SK-N-SH (cell line): ENCODE data around the gene MRC1. TPM values are rescaled to one million over a fixed set of nuclear protein-coding genes. Genes with fewer than 3 reads are reported as not detected.

Source experiments
- CTCF ChIA-PET: fragments of 300-600, 350-600 bp; formaldehyde crosslinking; extraction: SDS; loops from one replicate; lab custom pipeline; 2021; lab: Yijun Ruan, JAX
- POLR2A ChIA-PET: fragments of 350-600 bp; sonication (Branson Sonifier 250); formaldehyde crosslinking; extraction: SDS; loops from one replicate; lab custom pipeline; 2020; ENCODE audit warnings: antibody characterized with exemption, inconsistent platforms; lab: Yijun Ruan, JAX
- DNase-seq: peaks from one replicate; pipeline ENCODE4 v3.0.0; 2012
- H2AFZ ChIP-seq: fragments of 200-600 bp; sonication (generic); 2 replicates; pipeline ENCODE4 v1.8.1; 2016; ENCODE audit warnings: antibody characterized with exemption, mild to moderate bottlenecking, low read depth
- H3F3A ChIP-seq: fragments of 200-600 bp; sonication (generic); replicated peaks from 2 replicates; pipeline ENCODE3; 2016; ENCODE audit warnings: antibody characterized with exemption, mild to moderate bottlenecking; ENCODE audit not compliant: insufficient read depth
- H3K27ac ChIP-seq, 2 experiments: fragments of 200-500 bp in 1 of 2; fragments of 200-600 bp in 1 of 2; sonication (Bioruptor generic) in 1 of 2; sonication (generic), shearing (Covaris generic) in 1 of 2; 2 replicates each; pipeline versions ENCODE4 v1.5.1 to v1.6.1; 2014 to 2016; ENCODE audit warnings: low read depth in 2 of 2, inconsistent platforms in 1 of 2, low read length in 1 of 2, mild to moderate bottlenecking in 1 of 2, mixed read lengths in 1 of 2
- H3K27me3 ChIP-seq: fragments of 200-600 bp; sonication (generic), shearing (Covaris generic); 2 replicates; pipeline ENCODE4 v1.6.1; 2016; ENCODE audit warnings: mixed run types; ENCODE audit not compliant: insufficient read depth
- H3K36me3 ChIP-seq, 2 experiments: fragments of 200-500 bp in 1 of 2; fragments of 200-600 bp in 1 of 2; sonication (Bioruptor generic) in 1 of 2; sonication (generic) in 1 of 2; replicated peaks in 1 of 2; 2 replicates each; pipeline versions ENCODE3 to v1.5.1; 2014 to 2016; ENCODE audit warnings: low read length in 1 of 2, mild to moderate bottlenecking in 1 of 2; ENCODE audit not compliant: insufficient read depth in 2 of 2, control insufficient read depth in 1 of 2
- H3K4me1 ChIP-seq, 2 experiments: fragments of 200-500 bp in 1 of 2; fragments of 200-600 bp in 1 of 2; sonication (Bioruptor generic) in 1 of 2; sonication (generic), shearing (Covaris generic) in 1 of 2; 2 replicates each; pipeline versions ENCODE4 v1.5.1 to v1.6.1; 2014 to 2016; ENCODE audit warnings: low read depth in 1 of 2, low read length in 1 of 2, mixed run types in 1 of 2; ENCODE audit not compliant: insufficient read depth in 2 of 2, control insufficient read depth in 1 of 2
- H3K4me2 ChIP-seq: fragments of 200-600 bp; sonication (generic), shearing (Covaris generic); 2 replicates; pipeline ENCODE4 v1.6.1; 2017; ENCODE audit warnings: mixed run types
- H3K4me3 ChIP-seq, 2 experiments: fragments of 200-500 bp in 1 of 2; fragments of 200-600 bp in 1 of 2; sonication (Bioruptor generic) in 1 of 2; sonication (generic), shearing (Covaris generic) in 1 of 2; 2 replicates each; pipeline versions ENCODE4 v1.5.1 to v1.8.1; 2014 to 2016; ENCODE audit warnings: low read depth in 2 of 2, inconsistent platforms in 1 of 2, low read length in 1 of 2, mild to moderate bottlenecking in 1 of 2, mixed read lengths in 1 of 2, moderate library complexity in 1 of 2
- H3K79me2 ChIP-seq: fragments of 200-600 bp; sonication (generic); 2 replicates; pipeline ENCODE4 v1.8.1; 2017; ENCODE audit warnings: mild to moderate bottlenecking; ENCODE audit not compliant: insufficient read depth
- H3K9ac ChIP-seq: fragments of 200-600 bp; sonication (generic); 2 replicates; pipeline ENCODE4 v1.6.1; 2017; ENCODE audit warnings: mixed run types
- H3K9me2 ChIP-seq: fragments of 200-600 bp; sonication (generic); 2 replicates; pipeline ENCODE4 v1.6.1; 2017; ENCODE audit warnings: mixed run types
- H3K9me3 ChIP-seq: fragments of 200-600 bp; sonication (generic); 2 replicates; pipeline ENCODE4 v1.6.1; 2017; ENCODE audit warnings: mixed run types, mild to moderate bottlenecking, moderate library complexity
- H4K20me1 ChIP-seq: fragments of 200-600 bp; sonication (generic); 2 replicates; pipeline ENCODE4 v1.6.1; 2017; ENCODE audit warnings: mild to moderate bottlenecking, mixed run types; ENCODE audit not compliant: insufficient read depth
- EP300 ChIP-seq, 2 experiments: IDR thresholded peaks; 2 replicates each; pipeline versions ENCODE4 v1.4.0 to v1.6.1; 2012; ENCODE audit warnings: borderline replicate concordance in 1 of 2, low read depth in 1 of 2, low read length in 1 of 2
- FOSL2 ChIP-seq: IDR thresholded peaks from 2 replicates; pipeline ENCODE4 v1.4.0; 2012; ENCODE audit warnings: low read depth, mild to moderate bottlenecking, moderate library complexity, borderline replicate concordance
- GABPA ChIP-seq: IDR thresholded peaks from 2 replicates; pipeline ENCODE4 v1.4.0; 2012; ENCODE audit warnings: low read depth, mild to moderate bottlenecking
- JUND ChIP-seq: IDR thresholded peaks from 2 replicates; pipeline ENCODE4 v1.4.0; 2012
- MXI1 ChIP-seq: IDR thresholded peaks from 2 replicates; pipeline ENCODE4 v1.6.1; 2012; ENCODE audit warnings: mild to moderate bottlenecking, low read depth, low read length, improper control_type of control experiment
- POLR2AphosphoS5 ChIP-seq: IDR thresholded peaks from 2 replicates; pipeline ENCODE4 v1.6.1; 2012; ENCODE audit warnings: low read depth, low read length
- RAD21 ChIP-seq: IDR thresholded peaks from 2 replicates; pipeline ENCODE4 v1.6.1; 2012; ENCODE audit warnings: mild to moderate bottlenecking, low read length
- RCOR1 ChIP-seq: fragments of 150-350 bp; IDR thresholded peaks from 2 replicates; pipeline ENCODE4 v1.6.1; 2017; ENCODE audit warnings: antibody characterized with exemption, low read length
- REST ChIP-seq: IDR thresholded peaks from 2 replicates; pipeline ENCODE4 v1.6.1; 2012; ENCODE audit warnings: mild to moderate bottlenecking, low read depth, low read length, moderate library complexity
- RFX5 ChIP-seq: IDR thresholded peaks from 2 replicates; pipeline ENCODE4 v1.6.1; 2012; ENCODE audit warnings: mild to moderate bottlenecking, improper control_type of control experiment, low read length
- RXRA ChIP-seq: IDR thresholded peaks from 2 replicates; pipeline ENCODE4 v1.4.0; 2012; ENCODE audit warnings: low read depth, mild to moderate bottlenecking, borderline replicate concordance
- SIN3A ChIP-seq: IDR thresholded peaks from 2 replicates; pipeline ENCODE4 v1.6.1; 2012; ENCODE audit warnings: low read depth, mild to moderate bottlenecking, low read length, moderate library complexity, borderline replicate concordance
- SMC3 ChIP-seq: IDR thresholded peaks from 2 replicates; pipeline ENCODE4 v1.6.1; 2012; ENCODE audit warnings: low read depth, low read length, improper control_type of control experiment
- USF1 ChIP-seq: IDR thresholded peaks from 2 replicates; pipeline ENCODE4 v1.4.0; 2012; ENCODE audit warnings: low read depth, borderline replicate concordance
- USF2 ChIP-seq: fragments of 150-350 bp; IDR thresholded peaks from 2 replicates; pipeline ENCODE4 v1.6.1; 2017; ENCODE audit warnings: antibody characterized with exemption, low read length, low read depth, borderline replicate concordance
- ZBTB33 ChIP-seq: IDR thresholded peaks from 2 replicates; pipeline ENCODE4 v1.4.0; 2012; ENCODE audit warnings: low read depth, borderline replicate concordance
- WGBS: methylation state at CpG from one replicate; pipeline ENCODE4 v1.1.6; 2017; ENCODE audit warnings: low lambda C conversion rate; 5-methylcytosine and 5-hydroxymethylcytosine counted together
- polyA plus RNA-seq, 3 experiments: library from polyadenylated mRNA; depleted of rRNA; stranded (reverse); fragments of >200 nt; gene quantifications; 2 replicates each; pipeline ENCODE4 v1.2.3, GENCODE V29; 2012

The MRC1 gene
- polyA plus RNA-seq, 1 of the 3 experiments (the other 2 are of a cell fraction) = not detected

- H3K79me2 ChIP-seq = no peaks in the 10 kb centered on the region
- DNase-seq = no peak
- no peaks in the 10 kb centered on the region for H3K4me1 ChIP-seq
- no peak for TF ChIP-seq POLR2AphosphoS5
- TF ChIP-seq RFX5 = no peak
- TF ChIP-seq REST = no peak
- TF ChIP-seq USF2 = no peak
- TF ChIP-seq MXI1 = no peak
- no peak for TF ChIP-seq RAD21
- TF ChIP-seq RXRA = no peak
- TF ChIP-seq SIN3A = no peak
- no peak for TF ChIP-seq USF1
- no peak for TF ChIP-seq FOSL2
- TF ChIP-seq ZBTB33 = no peak
- no peak for TF ChIP-seq JUND
- TF ChIP-seq GABPA = no peak
- TF ChIP-seq EP300 (IDR thresholded peaks at IDR 0.05; ENCODE audit: borderline replicate concordance in 1 of 2, low read depth in 1 of 2, low read length in 1 of 2) = no peak
- no peak for TF ChIP-seq SMC3
- no peak for TF ChIP-seq RCOR1
- H3K4me3 ChIP-seq = no peak overlapping the region
- no peaks in the 10 kb centered on the region for H3K27me3 ChIP-seq
- H4K20me1 ChIP-seq = no peaks in the 10 kb centered on the region
- H3K27ac ChIP-seq = no peak overlapping the region
- no peaks in the 10 kb centered on the region for H3F3A ChIP-seq
- no peak overlapping the region for H2AFZ ChIP-seq
- no peak overlapping the region for H3K4me2 ChIP-seq
- H3K9ac ChIP-seq = no peak overlapping the region
- H3K9me3 ChIP-seq = no peaks in the 10 kb centered on the region; the same call in 1 of the 2 replicates
- ChIA-PET CTCF (interaction anchor here (0.6 to 0.9 kb wide), 3 partner anchors 12 to 449 kb away, joined by 3 read pairs; no protein-coding TSS in a partner anchor), POLR2A (no interaction called here)
- no peaks in the 10 kb centered on the region for H3K36me3 ChIP-seq
- no peaks in the 10 kb centered on the region for H3K9me2 ChIP-seq
- 67% methylated on average over 8 of the region's 8 CpGs for WGBS
These were observed 50.5 kb downstream of the MRC1 start for GRCh38 chr10:17859492-17860156.
